ENCODE data around the gene CST7. TPM values are rescaled to one million over a fixed set of nuclear protein-coding genes. Genes with fewer than 3 reads are reported as not detected.

CST7 gene
- polyA plus RNA-seq, 1 of the 3 experiments (the other 2 are of a cell fraction) = 0.07 TPM

DNA sequence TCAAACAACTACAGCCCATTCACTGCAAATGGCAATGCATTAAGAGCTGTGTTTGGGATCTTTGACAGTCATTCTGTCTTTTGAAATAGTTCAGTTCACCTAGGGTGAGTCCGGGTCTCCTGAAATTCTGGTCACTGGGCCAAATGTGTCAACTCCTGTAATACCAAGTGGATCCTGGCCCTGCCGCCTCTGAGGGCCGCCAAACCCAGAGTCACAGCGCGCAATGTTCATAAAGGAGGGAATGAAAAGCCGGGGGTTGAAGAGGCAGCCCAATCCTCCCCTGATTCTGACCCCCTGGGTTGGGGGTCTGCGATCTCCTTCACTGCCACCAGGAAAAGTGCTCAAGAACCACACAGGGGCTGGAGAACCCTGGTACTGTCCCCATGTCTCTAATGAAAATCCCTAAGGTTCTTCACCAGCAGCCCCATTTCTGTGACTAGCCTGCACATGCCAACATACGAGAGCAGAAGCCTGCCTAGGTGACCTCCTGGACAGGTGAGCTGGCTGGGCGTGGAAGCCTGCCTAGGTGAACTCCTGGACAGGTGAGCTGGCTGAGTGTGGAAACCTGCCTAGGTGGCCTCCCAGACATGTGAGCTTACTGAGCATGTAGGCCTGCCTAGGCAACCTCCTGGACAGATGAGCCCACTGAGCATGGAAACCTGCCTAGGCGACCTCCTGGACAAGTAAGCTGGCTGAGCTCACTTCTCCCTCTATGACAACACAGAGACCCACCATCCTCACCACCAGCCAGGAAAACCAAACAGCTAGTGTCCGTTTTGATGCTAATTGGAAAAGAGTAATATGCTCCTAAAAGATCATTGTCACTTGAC, 59.5 kb downstream of the CST7 start:
- POLR2A ChIA-PET = no interaction called here
- Histone ChIP-seq H3K9ac (no peak overlapping the region), H3K9me2 (no peaks in the 10 kb centered on the region), H3K4me3 (ENCODE audit: low read depth in 2 of 2, low read length in 1 of 2) (no peak overlapping the region), H3K27ac (ENCODE audit: low read depth in 2 of 2, low read length in 1 of 2) (no peak overlapping the region), H4K20me1 (ENCODE audit: insufficient read depth) (no peaks in the 10 kb centered on the region), H3K4me2 (no peak overlapping the region), H3F3A (replicated peaks; ENCODE audit: insufficient read depth) (no peaks in the 10 kb centered on the region), H3K9me3 (no peaks in the 10 kb centered on the region), H3K27me3 (ENCODE audit: insufficient read depth) (no peaks in the 10 kb centered on the region), H2AFZ (ENCODE audit: low read depth) (no peak overlapping the region), H3K4me1 (ENCODE audit: control insufficient read depth in 1 of 2, insufficient read depth in 2 of 2, low read depth in 1 of 2, low read length in 1 of 2) (no peaks in the 10 kb centered on the region; a peak in 1 of 4 replicates), H3K79me2 (ENCODE audit: insufficient read depth) (no peaks in the 10 kb centered on the region), H3K36me3 (replicated peaks in 1 of 2; ENCODE audit: control insufficient read depth in 1 of 2, insufficient read depth in 2 of 2, low read length in 1 of 2) (no peaks in the 10 kb centered on the region)
- TF ChIP-seq YY1 (IDR thresholded peaks at IDR 0.05; ENCODE audit: low read depth) (no peak), GABPA (IDR thresholded peaks at IDR 0.05; ENCODE audit: low read depth) (no peak), CHD2 (IDR thresholded peaks at IDR 0.05; ENCODE audit: low read length, partially characterized antibody) (no peak), SIN3A (IDR thresholded peaks at IDR 0.05; ENCODE audit: borderline replicate concordance, low read depth, low read length) (no peak), MXI1 (IDR thresholded peaks at IDR 0.05; ENCODE audit: low read depth, low read length) (no peak)
- TF ChIP-seq, protein P1, sequence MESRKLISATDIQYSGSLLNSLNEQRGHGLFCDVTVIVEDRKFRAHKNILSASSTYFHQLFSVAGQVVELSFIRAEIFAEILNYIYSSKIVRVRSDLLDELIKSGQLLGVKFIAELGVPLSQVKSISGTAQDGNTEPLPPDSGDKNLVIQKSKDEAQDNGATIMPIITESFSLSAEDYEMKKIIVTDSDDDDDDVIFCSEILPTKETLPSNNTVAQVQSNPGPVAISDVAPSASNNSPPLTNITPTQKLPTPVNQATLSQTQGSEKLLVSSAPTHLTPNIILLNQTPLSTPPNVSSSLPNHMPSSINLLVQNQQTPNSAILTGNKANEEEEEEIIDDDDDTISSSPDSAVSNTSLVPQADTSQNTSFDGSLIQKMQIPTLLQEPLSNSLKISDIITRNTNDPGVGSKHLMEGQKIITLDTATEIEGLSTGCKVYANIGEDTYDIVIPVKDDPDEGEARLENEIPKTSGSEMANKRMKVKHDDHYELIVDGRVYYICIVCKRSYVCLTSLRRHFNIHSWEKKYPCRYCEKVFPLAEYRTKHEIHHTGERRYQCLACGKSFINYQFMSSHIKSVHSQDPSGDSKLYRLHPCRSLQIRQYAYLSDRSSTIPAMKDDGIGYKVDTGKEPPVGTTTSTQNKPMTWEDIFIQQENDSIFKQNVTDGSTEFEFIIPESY (IDR thresholded peaks at IDR 0.05; ENCODE audit: borderline replicate concordance, low read depth) = no peak
- WGBS (ENCODE audit: low lambda C conversion rate) = 78% methylated on average over 9 of the region's 11 CpGs
- DNase-seq = no peak
- CTCF ChIA-PET = interaction anchor here (2.7 kb wide), 1 partner anchor 13 kb away, joined by 10 read pairs; no protein-coding TSS in a partner anchor

Small RNA genes within 50 kb of the gene (small RNA-seq; reads per million reads assigned to genes)
- gene RNU6-1257P = 0 reads per million in 7 experiments

Other genes starting within 250 kb of the CST7 start
- 107 and 115 TPM in 2 replicates for gene APMAP, start 43.5 kb downstream of the CST7 start, polyA plus RNA-seq (2012; rRNA removed)
- gene ACSS1, start 108.9 kb downstream of the CST7 start, polyA plus RNA-seq (2012; rRNA removed) = 1.3 and 2.0 TPM in 2 replicates
- gene VSX1, start 132.9 kb downstream of the CST7 start, polyA plus RNA-seq (2012; rRNA removed) = not detected in 2 replicates
- gene ENTPD6, start 246.4 kb downstream of the CST7 start, polyA plus RNA-seq (2012; rRNA removed) = 76.1 and 78.2 TPM in 2 replicates

Measured in SK-N-SH (cell line).